GM12878 (cell line): ENCODE measurements around the gene TXNRD1. TPM values are rescaled to one million over a fixed set of nuclear protein-coding genes. Genes with fewer than 3 reads are reported as not detected.
A peak's percentile ranks its signal among the peaks of the same experiment; 100 is the strongest.

Source experiments
- E4F1 ChIP-seq: fragments of 450-650 bp; IDR thresholded peaks from 2 replicates; pipeline ENCODE4 v1.6.1; 2018; ENCODE audit warnings: borderline replicate concordance, mild to moderate bottlenecking; ENCODE audit not compliant: partially characterized antibody
- FOS ChIP-seq: IDR thresholded peaks from 3 replicates; pipeline ENCODE4 v1.6.1; 2011; ENCODE audit warnings: borderline replicate concordance; ENCODE audit not compliant: insufficient read length; ENCODE audit errors: extremely low read depth
- GABPA ChIP-seq: IDR thresholded peaks from 2 replicates; pipeline ENCODE4 v1.6.1; 2014; ENCODE audit warnings: antibody characterized with exemption, low read depth, mild to moderate bottlenecking, inconsistent platforms
- MTA3 ChIP-seq: IDR thresholded peaks from 2 replicates; pipeline ENCODE4 v1.6.1; 2012; ENCODE audit warnings: low read length, inconsistent platforms, borderline replicate concordance
- MYB ChIP-seq: fragments of 150-350 bp; IDR thresholded peaks from 2 replicates; pipeline ENCODE4 v1.6.1; 2014; ENCODE audit warnings: mild to moderate bottlenecking, low read depth, low read length, borderline replicate concordance
- NR2C2 ChIP-seq: IDR thresholded peaks from 2 replicates; pipeline ENCODE4 v1.6.1; 2011; ENCODE audit warnings: borderline replicate concordance, low read depth; ENCODE audit not compliant: control insufficient read depth, insufficient read length
- PAX5 ChIP-seq: IDR thresholded peaks from 2 replicates; pipeline ENCODE4 v1.6.1; 2011; ENCODE audit warnings: low read depth, low read length, borderline replicate concordance
- RBBP5 ChIP-seq: fragments of 200-600 bp; sonication (generic); conservative IDR thresholded peaks from 2 replicates; pipeline ENCODE4 v1.6.1; 2016
- SMAD1 ChIP-seq: fragments of 450-650 bp; IDR thresholded peaks from 2 replicates; pipeline ENCODE4 v1.6.1; 2018; ENCODE audit warnings: mild to moderate bottlenecking, low read depth; ENCODE audit not compliant: partially characterized antibody
- SUZ12 ChIP-seq: fragments of 200-600 bp; sonication (generic); IDR thresholded peaks from one replicate; pipeline ENCODE4 v1.6.1; 2018; ENCODE audit warnings: antibody characterized with exemption, mild to moderate bottlenecking; ENCODE audit not compliant: unreplicated experiment
- YY1 ChIP-seq: IDR thresholded peaks from 2 replicates; pipeline ENCODE4 v1.6.1; 2011; ENCODE audit warnings: low read depth, mild to moderate bottlenecking, low read length
- ZBED1 ChIP-seq: IDR thresholded peaks from 2 replicates; pipeline ENCODE4 v1.6.1; 2016; ENCODE audit warnings: borderline replicate concordance
- ZBTB4 ChIP-seq: fragments of 450-650 bp; formaldehyde crosslinking; IDR thresholded peaks from 2 replicates; pipeline ENCODE4 v1.4.0; 2022; ENCODE audit warnings: mild to moderate bottlenecking, moderate library complexity
- polyA plus RNA-seq, 11 experiments: library from polyadenylated mRNA; depleted of rRNA in 4 of 11; unstranded in 6 of 11; stranded (reverse) in 5 of 11; fragments of >200 nt; fragmentation: Nextera tagmentation in 4 of 11; fragmentation: Illumina TruSeq in 1 of 11; extraction: Ambion mirVana in 4 of 11; extraction: Trizol in 1 of 11; gene quantifications; 1 replicate in 1 of 11; 2 replicates in 10 of 11; pipeline versions ENCODE4 v1.2.1 to v1.2.3, GENCODE V29; 2011 to 2016; ENCODE audit warnings: inconsistent platforms in 2 of 11, missing spikeins in 2 of 11, low read depth in 1 of 11
- total RNA-seq, 4 experiments: library from RNA; depleted of rRNA in 3 of 4; stranded (reverse); fragments of >200 nt in 3 of 4; fragmentation: Illumina TruSeq in 1 of 4; extraction: Trizol in 1 of 4; gene quantifications; 2 replicates each; pipeline versions ENCODE4 v1.2.1 to v1.2.3, GENCODE V29; 2013 to 2021
- TF ChIP-seq, protein P1 (sequence below): IDR thresholded peaks from 2 replicates; pipeline ENCODE4 v1.6.1; 2012; ENCODE audit warnings: mild to moderate bottlenecking, low read depth, low read length
- TF ChIP-seq, protein P2 (sequence below): fragments of 150-350 bp; IDR thresholded peaks from 2 replicates; pipeline ENCODE4 v1.6.1; 2016; ENCODE audit warnings: low read depth, low read length

The TXNRD1 gene
- total and polyA plus RNA-seq, 10 of the 15 experiments (the other 5 are each of a cell fraction or from before 2014, with no cell fraction given), result 52.6 to 84.6 (median 67.8) TPM

DNA sequence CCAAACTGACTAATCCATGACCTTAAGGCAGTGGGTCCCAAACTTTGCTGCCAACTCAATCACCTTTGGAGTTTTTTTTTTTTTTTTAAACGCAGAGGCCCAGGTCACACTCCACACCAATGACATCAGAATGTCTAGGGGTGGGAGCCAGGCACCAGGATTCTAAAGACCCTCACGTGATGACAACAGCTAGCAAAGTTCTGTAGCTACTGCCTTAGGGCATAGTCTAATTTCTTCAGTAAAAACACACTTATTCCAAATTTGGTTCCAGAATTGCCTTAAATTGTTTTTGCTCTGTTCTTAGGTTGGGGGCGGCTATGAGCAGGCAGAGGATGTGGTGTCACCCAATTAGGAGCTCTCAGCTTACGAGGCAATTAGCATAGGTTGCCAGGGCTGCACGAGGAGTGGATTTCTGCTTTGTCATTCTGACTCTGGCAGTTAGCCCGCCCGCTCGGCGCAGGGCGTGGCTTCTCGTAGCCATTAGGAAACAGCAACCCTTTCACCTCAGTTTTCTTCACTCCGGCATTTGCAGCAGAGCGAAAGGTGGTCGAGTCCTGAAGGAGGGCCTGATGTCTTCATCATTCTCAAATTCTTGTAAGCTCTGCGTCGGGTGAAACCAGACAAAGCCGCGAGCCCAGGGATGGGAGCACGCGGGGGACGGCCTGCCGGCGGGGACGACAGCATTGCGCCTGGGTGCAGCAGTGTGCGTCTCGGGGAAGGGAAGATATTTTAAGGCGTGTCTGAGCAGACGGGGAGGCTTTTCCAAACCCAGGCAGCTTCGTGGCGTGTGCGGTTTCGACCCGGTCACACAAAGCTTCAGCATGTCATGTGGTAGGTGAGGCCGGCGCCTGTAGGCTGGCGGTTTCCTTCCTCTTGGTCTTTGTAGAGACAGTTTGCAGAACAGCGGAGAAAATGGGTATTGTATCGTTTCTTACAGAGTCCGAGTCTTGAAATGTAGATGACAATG lies 71.2 kb downstream of the TXNRD1 start (continued):
- TF ChIP-seq E4F1 (no peak), YY1 (peak; percentile 76), SUZ12 (no peak), SMAD1 (peak; percentile 61), ZBTB4 (CRISPR knock-in tag) (no peak), MYB (no peak), RBBP5 (no peak), FOS (peak; percentile 18), MTA3 (no peak), NR2C2 (no peak), ZBED1 (no peak), PAX5 (no peak), GABPA (0 out of 2 replicates have a peak, but pooled peaks have one; percentile 32)
- TF ChIP-seq, protein P1, sequence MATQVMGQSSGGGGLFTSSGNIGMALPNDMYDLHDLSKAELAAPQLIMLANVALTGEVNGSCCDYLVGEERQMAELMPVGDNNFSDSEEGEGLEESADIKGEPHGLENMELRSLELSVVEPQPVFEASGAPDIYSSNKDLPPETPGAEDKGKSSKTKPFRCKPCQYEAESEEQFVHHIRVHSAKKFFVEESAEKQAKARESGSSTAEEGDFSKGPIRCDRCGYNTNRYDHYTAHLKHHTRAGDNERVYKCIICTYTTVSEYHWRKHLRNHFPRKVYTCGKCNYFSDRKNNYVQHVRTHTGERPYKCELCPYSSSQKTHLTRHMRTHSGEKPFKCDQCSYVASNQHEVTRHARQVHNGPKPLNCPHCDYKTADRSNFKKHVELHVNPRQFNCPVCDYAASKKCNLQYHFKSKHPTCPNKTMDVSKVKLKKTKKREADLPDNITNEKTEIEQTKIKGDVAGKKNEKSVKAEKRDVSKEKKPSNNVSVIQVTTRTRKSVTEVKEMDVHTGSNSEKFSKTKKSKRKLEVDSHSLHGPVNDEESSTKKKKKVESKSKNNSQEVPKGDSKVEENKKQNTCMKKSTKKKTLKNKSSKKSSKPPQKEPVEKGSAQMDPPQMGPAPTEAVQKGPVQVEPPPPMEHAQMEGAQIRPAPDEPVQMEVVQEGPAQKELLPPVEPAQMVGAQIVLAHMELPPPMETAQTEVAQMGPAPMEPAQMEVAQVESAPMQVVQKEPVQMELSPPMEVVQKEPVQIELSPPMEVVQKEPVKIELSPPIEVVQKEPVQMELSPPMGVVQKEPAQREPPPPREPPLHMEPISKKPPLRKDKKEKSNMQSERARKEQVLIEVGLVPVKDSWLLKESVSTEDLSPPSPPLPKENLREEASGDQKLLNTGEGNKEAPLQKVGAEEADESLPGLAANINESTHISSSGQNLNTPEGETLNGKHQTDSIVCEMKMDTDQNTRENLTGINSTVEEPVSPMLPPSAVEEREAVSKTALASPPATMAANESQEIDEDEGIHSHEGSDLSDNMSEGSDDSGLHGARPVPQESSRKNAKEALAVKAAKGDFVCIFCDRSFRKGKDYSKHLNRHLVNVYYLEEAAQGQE, result no peak
- TF ChIP-seq, protein P2, sequence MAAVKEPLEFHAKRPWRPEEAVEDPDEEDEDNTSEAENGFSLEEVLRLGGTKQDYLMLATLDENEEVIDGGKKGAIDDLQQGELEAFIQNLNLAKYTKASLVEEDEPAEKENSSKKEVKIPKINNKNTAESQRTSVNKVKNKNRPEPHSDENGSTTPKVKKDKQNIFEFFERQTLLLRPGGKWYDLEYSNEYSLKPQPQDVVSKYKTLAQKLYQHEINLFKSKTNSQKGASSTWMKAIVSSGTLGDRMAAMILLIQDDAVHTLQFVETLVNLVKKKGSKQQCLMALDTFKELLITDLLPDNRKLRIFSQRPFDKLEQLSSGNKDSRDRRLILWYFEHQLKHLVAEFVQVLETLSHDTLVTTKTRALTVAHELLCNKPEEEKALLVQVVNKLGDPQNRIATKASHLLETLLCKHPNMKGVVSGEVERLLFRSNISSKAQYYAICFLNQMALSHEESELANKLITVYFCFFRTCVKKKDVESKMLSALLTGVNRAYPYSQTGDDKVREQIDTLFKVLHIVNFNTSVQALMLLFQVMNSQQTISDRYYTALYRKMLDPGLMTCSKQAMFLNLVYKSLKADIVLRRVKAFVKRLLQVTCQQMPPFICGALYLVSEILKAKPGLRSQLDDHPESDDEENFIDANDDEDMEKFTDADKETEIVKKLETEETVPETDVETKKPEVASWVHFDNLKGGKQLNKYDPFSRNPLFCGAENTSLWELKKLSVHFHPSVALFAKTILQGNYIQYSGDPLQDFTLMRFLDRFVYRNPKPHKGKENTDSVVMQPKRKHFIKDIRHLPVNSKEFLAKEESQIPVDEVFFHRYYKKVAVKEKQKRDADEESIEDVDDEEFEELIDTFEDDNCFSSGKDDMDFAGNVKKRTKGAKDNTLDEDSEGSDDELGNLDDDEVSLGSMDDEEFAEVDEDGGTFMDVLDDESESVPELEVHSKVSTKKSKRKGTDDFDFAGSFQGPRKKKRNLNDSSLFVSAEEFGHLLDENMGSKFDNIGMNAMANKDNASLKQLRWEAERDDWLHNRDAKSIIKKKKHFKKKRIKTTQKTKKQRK, result no peak
